ENCODE measurements around the gene TRIM24. TPM values are rescaled to one million over a fixed set of nuclear protein-coding genes. Genes with fewer than 3 reads are reported as not detected.
"Not testable (repeated sequence)": the region's sequence is repeated elsewhere in the genome, so short reads cannot be mapped to it uniquely, and the experiment has no call there.

The TRIM24 gene
- total RNA-seq, result 16.8 TPM
- polyA plus RNA-seq (ENCODE audit: insufficient read depth, low read depth, low replicate concordance), result 7.6 TPM
- long read RNA-seq, donor 1, partial matches to known transcripts, result 5 of 5 reads
- long read RNA-seq, donor 1, other reads (novel, unspliced or antisense), result 0 of 5 reads
- long read RNA-seq, donor 2, full-length matches to known transcripts, result 2 of 2 reads
- long read RNA-seq, donor 2, partial matches to known transcripts, result 0 of 2 reads
- long read RNA-seq, donor 2, other reads (novel, unspliced or antisense), result 0 of 2 reads
- long read RNA-seq, donor 3, full-length matches to known transcripts, result 2 of 8 reads
- long read RNA-seq, donor 3, partial matches to known transcripts, result 6 of 8 reads
- long read RNA-seq, donor 3, other reads (novel, unspliced or antisense), result 0 of 8 reads
- long read RNA-seq, donor 4, full-length matches to known transcripts, result 2 of 2 reads
- long read RNA-seq, donor 4, partial matches to known transcripts, result 0 of 2 reads
- long read RNA-seq, donor 4, other reads (novel, unspliced or antisense), result 0 of 2 reads
- long read RNA-seq, donor 5, result 0 reads
- long read RNA-seq, donor 6, result 0 reads
- long read RNA-seq, donor 7, partial matches to known transcripts, result 8 of 10 reads
- long read RNA-seq, donor 7, other reads (novel, unspliced or antisense), result 2 of 10 reads
- long read RNA-seq, donor 8, partial matches to known transcripts, result 7 of 7 reads
- long read RNA-seq, donor 8, other reads (novel, unspliced or antisense), result 0 of 7 reads
- long read RNA-seq, donor 9, partial matches to known transcripts, result 0 of 1 reads
- long read RNA-seq, donor 9, other reads (novel, unspliced or antisense), result 0 of 1 reads
- long read RNA-seq, donor 10, full-length matches to known transcripts, result 2 of 2 reads
- long read RNA-seq, donor 10, partial matches to known transcripts, result 0 of 2 reads
- long read RNA-seq, donor 10, other reads (novel, unspliced or antisense), result 0 of 2 reads

- intact Hi-C loops (cut with DNase I), result no loop called here
- Histone ChIP-seq H3K27me3 (ENCODE audit: control insufficient read depth, insufficient read depth, low read length) (no peaks in the 10 kb centered on the region), H3K9me3 (ENCODE audit: control insufficient read depth in 2 of 3, insufficient read depth in 1 of 3, low read length in 3 of 3) (no peaks in the 10 kb centered on the region), H3K4me1 (ENCODE audit: control insufficient read depth in 2 of 3, insufficient read depth in 2 of 3, low read depth in 1 of 3, low read length in 3 of 3) (peaks cover 0 to 4% (median 0%) of the 10 kb centered on the region in 3 donors), H3K27ac (ENCODE audit: low read depth in 2 of 2, low read length in 2 of 2) (peak within 1 kb of the TSS; percentile 86 to 93), H3K36me3 (ENCODE audit: control insufficient read depth in 2 of 3, insufficient read depth in 3 of 3, low read length in 3 of 3) (no peaks in the 10 kb centered on the region), H3K4me3 (ENCODE audit: low read length in 3 of 3) (peak within 1 kb of the TSS; percentile 83 to 99 (median 94)), H3K9ac (ENCODE audit: low read length in 3 of 3) (peak within 1 kb of the TSS; percentile 60 to 86 (median 84))
- TF ChIP-seq CTCF (IDR thresholded peaks at IDR 0.05; ENCODE audit: borderline replicate concordance, extremely low read depth, insufficient read depth), result no peak
- DNase-seq (peak in 2 of 5 donors; percentile 99), FAIRE-seq (no peak)
Observed at GRCh38 chr7:138460176-138460648, at the start of gene TRIM24. Gene TRIM24, plus strand, starts transcription at chr7:138460259. Its CDS starts 290 bp downstream, at chr7:138460549.

GRCh38 chr7:138412077-138412476 lies 48.0 kb upstream of the TRIM24 start:
- H3K27me3 ChIP-seq (ENCODE audit: control insufficient read depth, insufficient read depth, low read length); H3K27ac ChIP-seq (ENCODE audit: low read depth in 2 of 2, low read length in 2 of 2); H3K9ac ChIP-seq (ENCODE audit: low read length in 3 of 3); FAIRE-seq; H3K36me3 ChIP-seq (ENCODE audit: control insufficient read depth in 2 of 3, insufficient read depth in 3 of 3, low read length in 3 of 3); H3K4me3 ChIP-seq (ENCODE audit: low read length in 3 of 3); intact Hi-C loops (cut with DNase I); DNase-seq; H3K9me3 ChIP-seq (ENCODE audit: control insufficient read depth in 2 of 3, insufficient read depth in 1 of 3, low read length in 3 of 3); H3K4me1 ChIP-seq (ENCODE audit: control insufficient read depth in 2 of 3, insufficient read depth in 2 of 3, low read depth in 1 of 3, low read length in 3 of 3): not testable (repeated sequence)

GRCh38 chr7:138412921-138413320 lies 47.1 kb upstream of the TRIM24 start:
- H3K36me3 ChIP-seq (ENCODE audit: control insufficient read depth in 2 of 3, insufficient read depth in 3 of 3, low read length in 3 of 3); H3K27me3 ChIP-seq (ENCODE audit: control insufficient read depth, insufficient read depth, low read length); intact Hi-C loops (cut with DNase I); H3K9me3 ChIP-seq (ENCODE audit: control insufficient read depth in 2 of 3, insufficient read depth in 1 of 3, low read length in 3 of 3); H3K4me1 ChIP-seq (ENCODE audit: control insufficient read depth in 2 of 3, insufficient read depth in 2 of 3, low read depth in 1 of 3, low read length in 3 of 3); FAIRE-seq; H3K4me3 ChIP-seq (ENCODE audit: low read length in 3 of 3); H3K9ac ChIP-seq (ENCODE audit: low read length in 3 of 3); DNase-seq; H3K27ac ChIP-seq (ENCODE audit: low read depth in 2 of 2, low read length in 2 of 2): not testable (repeated sequence)

GRCh38 chr7:138417078-138417700 lies 42.9 kb upstream of the TRIM24 start:
- no peak for FAIRE-seq
- Histone ChIP-seq H3K9ac (ENCODE audit: low read length in 3 of 3) (no peak overlapping the region), H3K4me1 (ENCODE audit: control insufficient read depth in 2 of 3, insufficient read depth in 2 of 3, low read depth in 1 of 3, low read length in 3 of 3) (no peaks in the 10 kb centered on the region), H3K36me3 (ENCODE audit: control insufficient read depth in 2 of 3, insufficient read depth in 3 of 3, low read length in 3 of 3) (no peaks in the 10 kb centered on the region), H3K27me3 (ENCODE audit: control insufficient read depth, insufficient read depth, low read length) (no peaks in the 10 kb centered on the region), H3K9me3 (ENCODE audit: control insufficient read depth in 2 of 3, insufficient read depth in 1 of 3, low read length in 3 of 3) (no peaks in the 10 kb centered on the region), H3K4me3 (ENCODE audit: low read length in 3 of 3) (no peak overlapping the region), H3K27ac (ENCODE audit: low read depth in 2 of 2, low read length in 2 of 2) (no peak overlapping the region)
- TF ChIP-seq CTCF (IDR thresholded peaks at IDR 0.05; ENCODE audit: borderline replicate concordance, extremely low read depth, insufficient read depth), result no peak
- no peak for DNase-seq
- intact Hi-C loops (cut with DNase I), result no loop called here

Measured in kidney (tissue), 22 donors.